D721Med (cell line): ENCODE data around the gene HMGXB3.

Experiments used
- DNase-seq: peaks from one replicate; pipeline ENCODE4 v3.0.0; 2011; ENCODE audit warnings: low spot score; ENCODE audit not compliant: insufficient read length
- FAIRE-seq: peaks from 2 replicates; lab custom pipeline; 2011; peaks lifted over from hg19 to GRCh38; lab: Jason Lieb, UNC
- TF ChIP-seq, protein P1 (sequence below): IDR thresholded peaks from 2 replicates; pipeline ENCODE4 v1.5.1; 2012; ENCODE audit warnings: mild to moderate bottlenecking, control low read depth; ENCODE audit not compliant: insufficient read depth; ENCODE audit errors: missing control alignments

Gene HMGXB3

DNA sequence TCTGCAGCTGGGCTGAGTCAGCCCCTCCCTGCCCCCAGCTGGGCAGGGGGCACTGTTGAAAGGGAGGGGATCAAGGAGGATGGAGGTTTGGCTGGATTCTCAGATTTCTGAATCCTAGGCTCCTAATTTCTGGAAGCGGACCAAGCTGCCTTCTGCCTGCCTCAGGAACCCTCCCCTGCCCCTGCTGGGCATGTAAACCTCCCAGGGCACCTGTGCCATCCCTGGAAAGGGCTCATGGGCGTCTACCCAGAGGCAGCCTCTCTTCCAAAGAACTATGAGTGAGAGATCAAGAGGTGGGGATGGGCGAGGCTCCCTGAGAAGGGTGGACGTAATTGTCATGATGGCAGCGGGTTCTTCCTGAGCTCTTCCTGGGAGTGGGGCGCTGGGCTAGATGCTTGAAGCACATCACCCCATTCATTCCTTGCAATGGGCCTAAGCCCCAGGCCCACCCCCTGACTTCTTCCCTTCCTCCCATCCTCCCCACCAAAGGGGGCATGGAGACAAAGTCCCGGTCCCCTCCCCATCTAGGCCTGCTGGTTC is 64.2 kb downstream of the HMGXB3 start:
- TF ChIP-seq, protein P1, sequence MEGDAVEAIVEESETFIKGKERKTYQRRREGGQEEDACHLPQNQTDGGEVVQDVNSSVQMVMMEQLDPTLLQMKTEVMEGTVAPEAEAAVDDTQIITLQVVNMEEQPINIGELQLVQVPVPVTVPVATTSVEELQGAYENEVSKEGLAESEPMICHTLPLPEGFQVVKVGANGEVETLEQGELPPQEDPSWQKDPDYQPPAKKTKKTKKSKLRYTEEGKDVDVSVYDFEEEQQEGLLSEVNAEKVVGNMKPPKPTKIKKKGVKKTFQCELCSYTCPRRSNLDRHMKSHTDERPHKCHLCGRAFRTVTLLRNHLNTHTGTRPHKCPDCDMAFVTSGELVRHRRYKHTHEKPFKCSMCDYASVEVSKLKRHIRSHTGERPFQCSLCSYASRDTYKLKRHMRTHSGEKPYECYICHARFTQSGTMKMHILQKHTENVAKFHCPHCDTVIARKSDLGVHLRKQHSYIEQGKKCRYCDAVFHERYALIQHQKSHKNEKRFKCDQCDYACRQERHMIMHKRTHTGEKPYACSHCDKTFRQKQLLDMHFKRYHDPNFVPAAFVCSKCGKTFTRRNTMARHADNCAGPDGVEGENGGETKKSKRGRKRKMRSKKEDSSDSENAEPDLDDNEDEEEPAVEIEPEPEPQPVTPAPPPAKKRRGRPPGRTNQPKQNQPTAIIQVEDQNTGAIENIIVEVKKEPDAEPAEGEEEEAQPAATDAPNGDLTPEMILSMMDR: no peak
- DNase-seq (no peak), FAIRE-seq (no peak)

DNA sequence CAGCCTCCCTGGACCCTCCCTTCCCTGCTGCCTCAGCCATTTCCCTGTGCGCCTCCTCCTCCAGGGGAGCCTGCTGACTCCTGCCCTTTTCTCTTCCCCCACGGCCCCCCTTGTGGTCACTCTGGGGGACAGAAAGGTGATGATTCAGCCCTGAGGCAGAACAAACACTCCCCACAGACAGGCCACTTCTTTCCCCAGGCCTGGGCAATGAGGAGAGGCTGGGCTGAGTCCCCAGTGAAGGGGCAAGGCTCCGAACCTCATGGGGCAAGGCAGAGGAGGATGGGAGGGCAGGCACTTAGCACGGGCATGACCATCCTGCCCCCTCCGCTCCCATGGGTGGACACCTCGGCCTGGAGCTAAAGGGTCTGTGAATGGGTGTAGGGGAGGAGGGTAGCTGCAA is 64.8 kb downstream of the HMGXB3 start:
- TF ChIP-seq, protein P1: no peak
- FAIRE-seq: no peak
- DNase-seq: no peak

DNA sequence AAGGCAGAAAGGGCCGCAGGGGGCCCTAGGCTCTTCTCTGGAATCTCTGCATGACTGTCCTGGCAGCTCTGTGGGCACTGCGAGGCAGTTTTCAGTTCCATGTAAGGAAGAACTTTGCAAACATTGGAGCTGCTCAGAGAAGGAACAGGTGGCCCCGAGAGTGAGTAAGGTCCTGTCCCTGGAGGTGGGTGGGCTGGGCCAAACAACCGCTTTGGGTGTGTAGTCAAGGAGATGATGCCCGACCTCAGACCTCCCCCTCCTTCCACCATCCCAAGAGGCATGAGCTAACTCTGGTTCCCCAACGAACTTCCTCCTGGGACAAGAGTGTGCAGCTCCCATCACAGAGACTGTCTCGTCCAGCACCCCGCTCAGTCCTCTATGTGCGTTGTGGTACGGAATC is 65.3 kb downstream of the HMGXB3 start:
- TF ChIP-seq, protein P1: no peak
- DNase-seq (no peak), FAIRE-seq (no peak)

DNA sequence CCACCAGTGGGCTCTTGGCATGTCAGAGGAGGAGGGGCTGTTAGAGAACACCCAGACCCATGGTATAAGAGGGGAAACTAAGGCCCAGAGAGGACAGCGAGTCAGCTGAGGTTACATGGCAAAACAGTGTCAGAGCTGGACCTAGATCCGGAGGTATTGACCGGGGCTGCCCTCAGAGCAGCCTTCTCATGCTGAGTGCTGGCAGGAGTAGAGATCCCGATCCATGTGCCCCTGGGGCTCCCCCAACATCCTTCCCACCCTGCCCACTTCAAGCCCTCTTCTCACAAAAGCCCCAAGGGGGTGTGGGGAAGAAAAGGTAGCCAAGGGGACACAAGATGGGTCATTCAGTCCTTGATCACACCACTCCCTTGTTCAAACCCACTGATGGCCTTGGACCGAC is 65.9 kb downstream of the HMGXB3 start:
- no peak for DNase-seq
- FAIRE-seq: no peak
- TF ChIP-seq, protein P1: no peak

DNA sequence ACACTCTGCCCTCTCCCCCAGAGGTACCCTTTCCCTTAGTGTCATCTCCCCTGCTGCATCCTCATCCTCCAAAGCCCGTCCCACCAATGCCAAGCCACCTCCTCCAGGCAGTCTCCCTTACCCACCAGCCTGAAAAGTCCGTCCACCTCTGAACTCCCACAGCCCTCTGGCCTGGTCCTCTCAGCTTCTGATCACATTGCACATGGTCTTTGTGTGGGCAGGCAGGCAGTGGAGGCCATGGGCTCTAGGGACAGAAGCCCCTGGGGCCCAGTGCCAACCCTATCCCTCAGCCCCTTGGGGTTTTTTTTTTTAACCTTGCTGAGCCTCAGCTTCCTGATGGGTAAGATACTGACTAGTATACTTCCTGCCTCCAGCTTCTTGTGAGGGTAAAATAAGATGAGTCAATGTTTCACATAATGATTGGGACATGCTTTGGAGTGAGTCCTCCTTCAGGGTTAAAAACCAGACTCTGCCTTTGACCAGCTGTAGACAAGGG is 66.4 kb downstream of the HMGXB3 start:
- DNase-seq (no peak), FAIRE-seq (no peak)
- TF ChIP-seq, protein P1: no peak

DNA sequence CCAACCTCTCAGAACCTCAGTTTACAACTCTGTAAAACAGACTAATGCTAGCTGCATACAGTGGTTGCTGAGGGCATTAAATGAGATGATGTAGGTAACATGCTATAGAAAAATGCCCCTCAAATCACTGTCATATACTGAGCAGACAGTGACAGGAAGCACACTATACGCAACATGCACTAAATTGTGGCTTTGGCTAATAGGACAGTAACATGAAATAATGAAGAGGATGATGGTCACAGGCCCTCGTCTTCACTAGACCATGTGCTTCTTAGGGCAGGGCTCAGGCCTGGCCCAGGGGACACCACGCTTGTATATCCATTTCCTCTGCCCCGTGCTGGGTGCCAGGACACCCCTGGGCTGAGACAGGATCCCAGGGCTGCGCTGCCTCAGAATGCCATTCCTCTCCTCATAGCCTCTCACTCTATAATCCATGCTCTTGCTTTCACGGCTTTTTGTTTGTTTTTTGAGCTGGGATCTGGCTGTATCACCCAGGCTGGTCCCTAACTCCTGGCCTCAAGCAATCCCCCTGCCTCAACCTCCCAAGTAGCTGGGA is 66.9 kb downstream of the HMGXB3 start:
- TF ChIP-seq, protein P1: no peak
- no peak for DNase-seq
- no peak for FAIRE-seq

DNA sequence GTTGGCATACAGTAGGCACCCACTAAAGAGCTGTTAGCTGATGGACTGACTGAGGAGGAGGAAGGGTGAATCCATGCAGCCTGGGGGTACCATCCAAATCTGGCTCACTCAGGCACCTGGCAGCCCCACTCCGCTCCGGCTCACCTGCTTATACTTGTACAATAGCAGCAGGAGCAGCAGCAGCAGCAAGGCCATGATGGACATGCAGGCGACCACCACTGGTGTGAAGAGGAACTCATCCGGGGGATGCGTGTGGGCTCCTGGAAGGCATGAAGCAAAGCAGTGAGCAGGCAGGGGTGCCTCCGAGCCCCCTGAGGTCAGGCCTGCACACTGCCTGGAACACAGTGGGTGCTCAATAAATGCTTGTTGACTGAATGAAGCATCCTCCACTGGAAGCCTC is 67.5 kb downstream of the HMGXB3 start:
- FAIRE-seq (no peak), DNase-seq (no peak)
- TF ChIP-seq, protein P1: no peak
